HG02973 (cell line): ENCODE measurements around the gene CREB3L2.
"Not testable (repeated sequence)": the region's sequence is repeated elsewhere in the genome, so short reads cannot be mapped to it uniquely, and the experiment has no call there.

Experiments used
- ATAC-seq: cut with Tn5 transposase; IDR thresholded peaks from one replicate; pipeline ENCODE4 v1.9.1; 2021; ENCODE audit warnings: moderate library complexity; ENCODE audit not compliant: unreplicated experiment

The CREB3L2 gene

GRCh38 chr7:137846827-137847567 lies 154.9 kb downstream of the CREB3L2 start, which contains the start of gene DGKI:
Gene DGKI, minus strand, starts transcription at chr7:137846974.
- peak; percentile 38 for ATAC-seq

GRCh38 chr7:137846549-137846826 lies 155.4 kb downstream of the CREB3L2 start:
- peak; percentile 32 for ATAC-seq

GRCh38 chr7:137844677-137845425 lies 157.0 kb downstream of the CREB3L2 start:
- no peak for ATAC-seq

- ATAC-seq, result no peak
Observed at GRCh38 chr7:137839903-137840779, 161.7 kb downstream of the CREB3L2 start.

- ATAC-seq, result no peak
Observed at GRCh38 chr7:137838706-137839315, 163.1 kb downstream of the CREB3L2 start.

GRCh38 chr7:137836541-137836940 lies 165.3 kb downstream of the CREB3L2 start:
- ATAC-seq, result no peak

GRCh38 chr7:137836113-137836509 lies 165.8 kb downstream of the CREB3L2 start:
- no peak for ATAC-seq

- ATAC-seq, result no peak
Observed at GRCh38 chr7:137835486-137836112, 166.3 kb downstream of the CREB3L2 start.

GRCh38 chr7:137834552-137834951 lies 167.3 kb downstream of the CREB3L2 start:
- ATAC-seq, result no peak

- ATAC-seq, result not testable (repeated sequence)
Observed at GRCh38 chr7:137832990-137833389, 168.9 kb downstream of the CREB3L2 start.

- no peak for ATAC-seq
Observed at GRCh38 chr7:137832382-137832781, 169.5 kb downstream of the CREB3L2 start.

GRCh38 chr7:137831555-137831954 lies 170.3 kb downstream of the CREB3L2 start:
- not testable (repeated sequence) for ATAC-seq

GRCh38 chr7:137829337-137829992 lies 172.4 kb downstream of the CREB3L2 start:
- no peak for ATAC-seq

- no peak for ATAC-seq
Observed at GRCh38 chr7:137828456-137828855, 173.4 kb downstream of the CREB3L2 start.

GRCh38 chr7:137825489-137825888 lies 176.4 kb downstream of the CREB3L2 start:
- no peak for ATAC-seq
